Measurements from ENCODE around the gene TSPAN11.

TSPAN11 gene

DNA sequence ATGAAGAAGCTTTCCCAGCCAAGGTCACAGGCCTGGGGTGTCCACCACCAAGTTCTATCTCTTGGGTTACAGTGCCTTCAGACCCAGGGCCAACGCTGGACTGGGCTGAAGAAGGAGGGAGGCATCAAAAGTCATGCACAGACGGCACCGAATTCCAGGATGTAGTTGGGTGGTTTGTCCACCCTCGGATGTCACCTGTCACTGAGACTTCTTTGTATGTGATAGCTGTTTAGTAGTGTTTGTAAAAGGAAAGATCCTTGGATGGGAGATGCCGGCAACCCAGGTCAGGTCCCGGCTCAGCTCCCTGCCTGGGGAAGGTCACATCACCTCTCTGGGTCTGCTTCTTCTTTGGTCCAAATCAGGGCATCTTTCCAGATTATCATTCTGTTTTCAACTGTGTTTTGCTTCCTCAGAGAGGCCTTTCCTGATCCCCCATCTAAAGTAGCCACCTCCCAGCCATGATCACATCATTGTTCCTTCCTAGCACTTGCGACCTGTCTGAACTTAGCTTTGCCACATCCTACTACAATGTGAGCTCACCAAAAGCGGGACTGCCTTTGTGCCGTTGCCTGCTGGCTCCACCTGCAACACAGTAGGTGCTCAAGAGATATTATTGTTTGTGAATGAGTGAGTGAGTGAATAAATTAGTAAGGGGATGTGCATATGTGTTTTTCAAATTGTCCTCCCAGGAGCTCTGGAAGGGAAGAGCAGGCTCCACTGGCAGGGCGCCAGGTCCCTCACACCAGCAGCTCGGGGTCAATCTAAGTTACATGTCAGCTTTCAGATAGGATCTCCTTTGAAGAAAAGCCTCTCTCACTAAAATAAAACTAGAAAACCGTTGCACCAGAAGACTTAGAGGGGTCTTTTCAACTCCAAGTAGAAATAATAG is 2.1 kb downstream of the TSPAN11 start:
- Histone ChIP-seq H3K36me3 (no peaks in the 10 kb centered on the region), H3K9me3 (no peaks in the 10 kb centered on the region), H3K4me3 (no peak overlapping the region), H3K4me1 (peaks cover 0 to 12% (median 9%) of the 10 kb centered on the region in 4 donors), H3K27ac (no peak overlapping the region), H3K27me3 (peaks cover 0 to 40% of the 10 kb centered on the region in 2 donors)
- DNase-seq = peak; percentile 19 to 44
- TF ChIP-seq, protein P1, sequence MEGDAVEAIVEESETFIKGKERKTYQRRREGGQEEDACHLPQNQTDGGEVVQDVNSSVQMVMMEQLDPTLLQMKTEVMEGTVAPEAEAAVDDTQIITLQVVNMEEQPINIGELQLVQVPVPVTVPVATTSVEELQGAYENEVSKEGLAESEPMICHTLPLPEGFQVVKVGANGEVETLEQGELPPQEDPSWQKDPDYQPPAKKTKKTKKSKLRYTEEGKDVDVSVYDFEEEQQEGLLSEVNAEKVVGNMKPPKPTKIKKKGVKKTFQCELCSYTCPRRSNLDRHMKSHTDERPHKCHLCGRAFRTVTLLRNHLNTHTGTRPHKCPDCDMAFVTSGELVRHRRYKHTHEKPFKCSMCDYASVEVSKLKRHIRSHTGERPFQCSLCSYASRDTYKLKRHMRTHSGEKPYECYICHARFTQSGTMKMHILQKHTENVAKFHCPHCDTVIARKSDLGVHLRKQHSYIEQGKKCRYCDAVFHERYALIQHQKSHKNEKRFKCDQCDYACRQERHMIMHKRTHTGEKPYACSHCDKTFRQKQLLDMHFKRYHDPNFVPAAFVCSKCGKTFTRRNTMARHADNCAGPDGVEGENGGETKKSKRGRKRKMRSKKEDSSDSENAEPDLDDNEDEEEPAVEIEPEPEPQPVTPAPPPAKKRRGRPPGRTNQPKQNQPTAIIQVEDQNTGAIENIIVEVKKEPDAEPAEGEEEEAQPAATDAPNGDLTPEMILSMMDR (IDR thresholded peaks at IDR 0.05) = no peak
- intact Hi-C loops (cut with DNase I; ENCODE audit: low total_unique reads) = no loop called here

DNA sequence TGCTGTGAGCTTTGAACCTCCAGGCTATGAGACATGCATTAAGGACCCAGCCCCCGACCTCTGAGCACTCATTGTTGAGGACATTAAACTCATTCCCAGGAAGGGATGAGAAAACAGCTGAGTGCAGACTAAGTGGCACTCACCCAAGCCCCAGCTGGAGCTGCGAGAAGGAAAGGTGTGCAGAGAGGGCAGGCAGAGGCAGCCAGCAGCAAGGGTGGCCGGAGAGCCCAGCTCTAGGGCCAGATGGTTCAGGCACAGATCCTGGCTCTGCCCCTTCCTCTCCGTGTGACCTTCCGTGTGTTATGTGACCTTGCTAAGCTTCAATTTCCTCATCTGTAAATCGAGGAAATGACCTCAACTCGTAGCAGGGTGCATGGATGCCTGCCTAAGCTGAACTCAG is 3.7 kb downstream of the TSPAN11 start:
- Histone ChIP-seq H3K9me3 (no peaks in the 10 kb centered on the region), H3K4me3 (no peak overlapping the region), H3K27ac (no peak overlapping the region), H3K36me3 (no peaks in the 10 kb centered on the region), H3K4me1 (peaks cover 0 to 12% (median 9%) of the 10 kb centered on the region in 4 donors), H3K27me3 (peaks cover 0 to 33% of the 10 kb centered on the region in 2 donors)
- peak in 1 of 2 donors; percentile 17 for DNase-seq
- intact Hi-C loops (cut with DNase I; ENCODE audit: low total_unique reads) = no loop called here
- TF ChIP-seq, protein P1 (IDR thresholded peaks at IDR 0.05) = no peak

DNA sequence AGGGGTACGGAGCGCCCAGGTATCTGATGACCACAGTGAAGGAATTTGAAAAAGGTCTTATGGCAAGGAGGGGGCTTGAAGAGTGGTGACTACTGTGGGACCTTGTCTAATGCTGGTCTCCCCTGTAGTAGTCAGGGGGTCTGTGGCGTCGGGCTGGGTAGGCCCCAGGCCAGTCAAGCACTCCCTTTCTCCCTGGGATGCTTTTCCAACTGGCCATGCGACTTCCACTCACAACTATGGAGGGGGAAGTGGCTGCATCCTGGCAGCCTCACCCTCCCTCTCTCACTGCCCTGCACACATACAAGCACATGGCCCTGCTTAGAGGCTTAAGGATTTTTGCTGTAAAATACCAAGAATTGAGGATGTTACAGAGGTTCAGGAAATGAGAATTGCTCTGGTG is 4.1 kb downstream of the TSPAN11 start:
- intact Hi-C loops (cut with DNase I; ENCODE audit: low total_unique reads) = no loop called here
- DNase-seq = no peak
- Histone ChIP-seq H3K9me3 (no peaks in the 10 kb centered on the region), H3K4me3 (no peak overlapping the region), H3K4me1 (peaks cover 0 to 12% (median 9%) of the 10 kb centered on the region in 4 donors), H3K27me3 (peaks cover 0 to 29% of the 10 kb centered on the region in 2 donors), H3K27ac (no peak overlapping the region), H3K36me3 (no peaks in the 10 kb centered on the region)
- TF ChIP-seq, protein P1 (IDR thresholded peaks at IDR 0.05) = no peak

DNA sequence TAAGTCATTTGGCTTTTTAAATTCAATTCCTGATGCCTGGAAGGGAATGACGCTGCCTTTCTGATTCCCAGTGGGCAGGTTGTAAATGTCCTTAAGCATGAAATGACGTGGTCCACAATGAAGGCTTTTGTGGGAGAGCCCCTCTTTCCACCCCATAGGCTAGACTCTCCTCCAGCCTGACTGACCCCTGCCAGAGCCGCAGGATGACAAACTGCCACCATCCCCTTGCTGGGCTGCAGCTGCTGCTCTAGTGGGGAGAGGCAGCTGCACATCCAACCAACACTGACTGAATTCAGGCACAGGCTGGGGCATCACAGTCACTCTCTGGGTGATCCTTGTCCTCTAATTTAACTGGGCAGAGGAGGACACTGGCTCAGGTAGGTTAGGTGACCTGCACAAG is 6.3 kb downstream of the TSPAN11 start:
- TF ChIP-seq, protein P1 (IDR thresholded peaks at IDR 0.05) = no peak
- intact Hi-C loops (cut with DNase I; ENCODE audit: low total_unique reads) = no loop called here

DNA sequence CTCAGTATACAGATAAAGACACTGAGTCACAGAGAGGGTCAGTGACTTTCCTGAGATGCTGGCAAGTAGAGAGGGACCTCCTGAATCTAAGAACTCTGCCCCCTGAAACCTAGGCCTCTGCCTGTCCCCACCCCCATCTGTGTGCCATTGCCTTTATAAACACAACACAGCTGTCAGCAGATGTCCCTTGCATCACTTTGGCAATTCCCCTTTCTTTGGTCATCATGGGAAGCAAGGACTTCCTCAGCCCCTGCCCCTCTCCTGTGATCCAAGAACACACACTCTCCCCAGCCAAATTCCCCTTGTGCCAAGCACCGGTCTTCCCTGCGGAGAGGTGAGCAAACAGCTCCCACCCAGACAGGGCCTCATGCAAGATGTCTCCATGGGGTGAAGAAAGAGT is 8.3 kb downstream of the TSPAN11 start:
- intact Hi-C loops (cut with DNase I; ENCODE audit: low total_unique reads) = no loop called here
- Histone ChIP-seq H3K27ac (no peak overlapping the region), H3K27me3 (peaks cover 0 to 7% of the 10 kb centered on the region in 2 donors), H3K9me3 (no peaks in the 10 kb centered on the region), H3K36me3 (no peaks in the 10 kb centered on the region), H3K4me3 (no peak overlapping the region), H3K4me1 (no peaks in the 10 kb centered on the region)
- DNase-seq = peak in 1 of 2 donors; percentile 7
- TF ChIP-seq, protein P1 (IDR thresholded peaks at IDR 0.05) = no peak

More for the DNA sequence above, 6.3 kb downstream of the TSPAN11 start:
- Histone ChIP-seq H3K9me3 (no peaks in the 10 kb centered on the region), H3K4me1 (no peaks in the 10 kb centered on the region), H3K27me3 (peaks cover 0 to 10% of the 10 kb centered on the region in 2 donors), H3K4me3 (no peak overlapping the region), H3K27ac (no peak overlapping the region), H3K36me3 (no peaks in the 10 kb centered on the region)
- DNase-seq = no peak
